Gastrocnemius medialis (tissue), 4 donors: Measurements from ENCODE around the gene LSS.

ENCODE experiments used
- CTCF ChIP-seq, 5 experiments: fragments of 450-650 bp in 3 of 5; fragments of 200-600 bp in 2 of 5; sonication (generic) in 2 of 5; IDR thresholded peaks in 4 of 5; conservative IDR thresholded peaks in 1 of 5; 1 replicate in 4 of 5; 2 replicates in 1 of 5; pipeline ENCODE4 v1.5.1; 2016 to 2019; ENCODE audit warnings: antibody characterized with exemption in 5 of 5, mild to moderate bottlenecking in 3 of 5, moderate library complexity in 3 of 5
- POLR2A ChIP-seq, 2 donors: fragments of 450-650 bp; IDR thresholded peaks; one replicate each; pipeline ENCODE4 v1.6.1; 2017; ENCODE audit warnings: antibody characterized with exemption in 2 of 2, mild to moderate bottlenecking in 2 of 2, moderate library complexity in 2 of 2

- no peak for TF ChIP-seq POLR2A (IDR thresholded peaks at IDR 0.05)
- no peak for TF ChIP-seq CTCF (IDR thresholded peaks at IDR 0.05 in 4 of 5, conservative IDR thresholded peaks at IDR 0.05 in 1 of 5)
Observed at GRCh38 chr21:46142582-46143473, 85.7 kb downstream of the LSS start.
